ENCODE results near the gene TGFBR2. TPM values are rescaled to one million over a fixed set of nuclear protein-coding genes. Genes with fewer than 3 reads are reported as not detected.

TGFBR2 gene
- total RNA-seq, 3 donors from 2014 or later: 205 to 281 (median 243) TPM

GRCh38 chr3:30597131-30597768 lies 9.2 kb upstream of the TGFBR2 start:
- Histone ChIP-seq H3K9me3 (no peaks in the 10 kb centered on the region), H3K36me3 (no peaks in the 10 kb centered on the region), H3K27ac (peak overlapping the region; percentile 77 to 91), H3K4me3 (no peak overlapping the region), H3K4me1 (peaks cover 0 to 21% of the 10 kb centered on the region in 2 donors), H3K27me3 (no peaks in the 10 kb centered on the region)
- intact Hi-C loops (cut with DNase I; ENCODE audit: low total_unique reads): no loop called here
- peak in 2 of 3 donors; percentile 72 to 75 for TF ChIP-seq POLR2AphosphoS5 (IDR thresholded peaks at IDR 0.05)
- no peak for TF ChIP-seq POLR2A (IDR thresholded peaks at IDR 0.05)
- DNase-seq (ENCODE audit: low spot score in 2 of 2): peak in 1 of 2 donors; percentile 39

DNA sequence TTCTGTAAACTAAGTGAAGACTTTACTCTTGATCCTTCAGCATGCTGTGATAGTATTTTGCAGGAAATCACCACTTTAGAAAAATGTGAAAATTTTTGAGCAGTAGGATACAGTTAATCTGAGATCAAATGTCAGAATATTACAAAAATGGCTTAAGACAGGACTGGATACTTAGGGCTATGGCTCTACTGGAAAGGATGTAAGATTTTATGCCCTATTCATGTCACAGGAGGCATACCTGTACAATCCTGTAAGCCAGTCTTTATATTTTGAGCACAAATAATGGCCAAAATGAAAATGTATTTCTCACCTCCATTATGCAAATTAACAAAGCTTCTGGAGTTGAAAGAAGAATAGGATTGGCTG lies 8.6 kb upstream of the TGFBR2 start:
- no peak for DNase-seq (ENCODE audit: low spot score in 2 of 2)
- TF ChIP-seq POLR2A (IDR thresholded peaks at IDR 0.05): no peak
- no peak for TF ChIP-seq POLR2AphosphoS5 (IDR thresholded peaks at IDR 0.05)
- TF ChIP-seq CTCF (IDR thresholded peaks at IDR 0.05): no peak
- intact Hi-C loops (cut with DNase I; ENCODE audit: low total_unique reads): no loop called here
- no peaks in the 10 kb centered on the region for H3K27me3 ChIP-seq
- H3K4me3 ChIP-seq: no peak overlapping the region
- H3K27ac ChIP-seq: peak overlapping the region; percentile 77 to 91
- H3K4me1 ChIP-seq: peaks cover 0 to 21% of the 10 kb centered on the region in 2 donors
- H3K36me3 ChIP-seq: no peaks in the 10 kb centered on the region
- H3K9me3 ChIP-seq: no peaks in the 10 kb centered on the region

DNA sequence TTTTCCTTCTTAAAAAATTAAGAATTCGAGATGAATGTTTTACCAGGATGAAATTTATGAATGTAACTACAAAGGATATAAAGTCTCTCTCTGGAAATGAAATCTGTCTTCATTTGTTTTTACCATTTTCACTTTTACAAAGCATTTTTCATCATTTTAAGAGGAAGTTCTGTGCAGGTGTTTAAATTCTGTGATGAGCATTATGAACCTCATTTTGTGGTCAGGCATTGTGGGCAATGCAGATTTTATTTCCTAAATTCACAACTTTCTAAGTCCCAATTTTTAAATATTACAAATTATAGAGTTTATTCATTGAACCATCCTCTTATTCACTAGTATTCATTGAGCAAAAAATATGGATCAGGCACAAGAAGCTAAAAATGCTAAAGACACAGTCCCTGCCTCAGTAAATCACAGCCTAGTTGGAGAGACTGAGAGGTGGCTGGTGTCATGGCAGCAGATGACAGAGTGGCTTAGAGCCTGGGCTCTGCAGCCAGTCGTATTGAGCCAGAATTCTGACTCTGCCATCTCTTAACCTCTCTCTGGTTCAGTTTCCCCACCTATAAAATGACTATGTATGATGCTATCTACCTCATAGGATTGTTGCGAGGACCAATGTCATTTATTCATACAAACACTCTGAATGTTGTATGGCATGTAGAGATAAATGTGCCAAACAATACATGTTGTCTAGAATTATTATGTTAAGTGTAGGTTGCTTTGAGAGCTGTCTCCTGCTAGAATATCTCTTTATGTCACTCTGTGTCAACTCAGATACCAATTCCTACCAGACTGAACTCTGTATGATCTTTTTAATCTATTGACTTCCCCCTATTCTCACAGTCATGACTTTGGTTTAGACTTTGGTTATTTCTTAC lies 7.5 kb upstream of the TGFBR2 start:
- Histone ChIP-seq H3K4me3 (no peak overlapping the region), H3K4me1 (peaks cover 0 to 21% of the 10 kb centered on the region in 2 donors), H3K27me3 (no peaks in the 10 kb centered on the region), H3K9me3 (no peaks in the 10 kb centered on the region), H3K27ac (peak overlapping the region; percentile 34 to 56), H3K36me3 (no peaks in the 10 kb centered on the region)
- intact Hi-C loops (cut with DNase I; ENCODE audit: low total_unique reads): no loop called here
- TF ChIP-seq CTCF (IDR thresholded peaks at IDR 0.05): no peak
- no peak for TF ChIP-seq POLR2A (IDR thresholded peaks at IDR 0.05)
- no peak for TF ChIP-seq POLR2AphosphoS5 (IDR thresholded peaks at IDR 0.05)
- no peak for DNase-seq (ENCODE audit: low spot score in 2 of 2)

GRCh38 chr3:30600572-30600971 lies 5.8 kb upstream of the TGFBR2 start:
- Histone ChIP-seq H3K9me3 (no peaks in the 10 kb centered on the region), H3K27me3 (no peaks in the 10 kb centered on the region), H3K36me3 (no peaks in the 10 kb centered on the region), H3K4me1 (peaks cover 0 to 22% of the 10 kb centered on the region in 2 donors), H3K4me3 (no peak overlapping the region), H3K27ac (peak overlapping the region; percentile 34 to 71)
- peak in 1 of 2 donors; percentile 39 for DNase-seq (ENCODE audit: low spot score in 2 of 2)
- intact Hi-C loops (cut with DNase I; ENCODE audit: low total_unique reads): no loop called here
- no peak for TF ChIP-seq POLR2A (IDR thresholded peaks at IDR 0.05)
- no peak for TF ChIP-seq POLR2AphosphoS5 (IDR thresholded peaks at IDR 0.05)
- no peak for TF ChIP-seq CTCF (IDR thresholded peaks at IDR 0.05)

- H3K27ac ChIP-seq: no peak overlapping the region
- intact Hi-C loops (cut with DNase I; ENCODE audit: low total_unique reads): no loop called here
Observed at GRCh38 chr3:30602946-30603345, 3.5 kb upstream of the TGFBR2 start.

More at GRCh38 chr3:30602946-30603345, 3.5 kb upstream of the TGFBR2 start:
- Histone ChIP-seq H3K36me3 (no peaks in the 10 kb centered on the region), H3K27me3 (no peaks in the 10 kb centered on the region), H3K9me3 (no peaks in the 10 kb centered on the region), H3K4me3 (no peak overlapping the region), H3K4me1 (peaks cover 0 to 7% of the 10 kb centered on the region in 2 donors)
- DNase-seq (ENCODE audit: low spot score in 2 of 2): no peak
- no peak for TF ChIP-seq CTCF (IDR thresholded peaks at IDR 0.05)
